Nephron progenitor cell (in vitro differentiated cells): ENCODE results near the gene ALK.

ENCODE experiments used
- DNase-seq: peaks from one replicate; pipeline ENCODE4 v3.0.0; 2021
- H3K27ac Mint-ChIP-seq: 2 replicates; pipeline ENCODE4 v1.8.0; 2021; ENCODE audit warnings: mild to moderate bottlenecking, moderate library complexity, mixed read lengths
- H3K27me3 Mint-ChIP-seq: 2 replicates; pipeline ENCODE4 v1.8.0; 2021; ENCODE audit warnings: mild to moderate bottlenecking, low read depth, mixed read lengths; ENCODE audit not compliant: poor library complexity
- H3K36me3 Mint-ChIP-seq: 2 replicates; pipeline ENCODE4 v1.8.0; 2021; ENCODE audit warnings: low read depth, mixed read lengths
- H3K4me1 Mint-ChIP-seq: 2 replicates; pipeline ENCODE4 v1.8.0; 2021; ENCODE audit warnings: mixed read lengths
- H3K4me3 Mint-ChIP-seq: 2 replicates; pipeline ENCODE4 v1.8.0; 2021; ENCODE audit warnings: mild to moderate bottlenecking, moderate library complexity, mixed read lengths
- H3K9me3 Mint-ChIP-seq: 2 replicates; pipeline ENCODE4 v1.8.0; 2021; ENCODE audit warnings: mild to moderate bottlenecking, moderate library complexity, mixed read lengths
- TF ChIP-seq, protein P1 (sequence below): fragments of 200-600 bp; sonication (generic); IDR thresholded peaks from 2 replicates; pipeline ENCODE4 v1.5.0; 2021; ENCODE audit warnings: antibody characterized with exemption

ALK gene

DNA sequence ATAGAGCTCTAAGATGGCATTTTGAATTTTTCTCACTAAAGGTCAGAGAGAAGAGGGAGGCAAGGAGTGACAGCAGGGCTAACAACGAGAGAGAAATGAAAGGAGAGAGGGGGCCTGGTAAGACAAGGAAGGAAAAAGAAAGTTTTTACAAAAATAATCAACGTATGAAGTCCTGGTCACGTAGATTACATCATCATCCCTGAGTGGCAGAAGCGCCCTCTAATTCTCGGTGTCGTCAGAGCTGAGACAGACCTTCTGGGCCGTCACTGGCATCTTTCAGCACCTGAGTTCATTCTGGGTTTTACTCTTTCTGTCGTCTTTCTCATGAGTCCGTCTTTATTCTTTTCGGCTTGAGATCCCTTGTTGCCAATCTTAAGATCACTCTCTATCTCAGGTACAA lies 329.8 kb downstream of the ALK start:
- Mint-ChIP-seq H3K9me3 (no peaks in the 10 kb centered on the region), H3K27ac (no peak overlapping the region), H3K27me3 (peaks cover 3% of the 10 kb centered on the region), H3K36me3 (no peaks in the 10 kb centered on the region), H3K4me3 (no peak overlapping the region), H3K4me1 (peaks cover 13% of the 10 kb centered on the region)
- no peak for DNase-seq
- TF ChIP-seq, protein P1, sequence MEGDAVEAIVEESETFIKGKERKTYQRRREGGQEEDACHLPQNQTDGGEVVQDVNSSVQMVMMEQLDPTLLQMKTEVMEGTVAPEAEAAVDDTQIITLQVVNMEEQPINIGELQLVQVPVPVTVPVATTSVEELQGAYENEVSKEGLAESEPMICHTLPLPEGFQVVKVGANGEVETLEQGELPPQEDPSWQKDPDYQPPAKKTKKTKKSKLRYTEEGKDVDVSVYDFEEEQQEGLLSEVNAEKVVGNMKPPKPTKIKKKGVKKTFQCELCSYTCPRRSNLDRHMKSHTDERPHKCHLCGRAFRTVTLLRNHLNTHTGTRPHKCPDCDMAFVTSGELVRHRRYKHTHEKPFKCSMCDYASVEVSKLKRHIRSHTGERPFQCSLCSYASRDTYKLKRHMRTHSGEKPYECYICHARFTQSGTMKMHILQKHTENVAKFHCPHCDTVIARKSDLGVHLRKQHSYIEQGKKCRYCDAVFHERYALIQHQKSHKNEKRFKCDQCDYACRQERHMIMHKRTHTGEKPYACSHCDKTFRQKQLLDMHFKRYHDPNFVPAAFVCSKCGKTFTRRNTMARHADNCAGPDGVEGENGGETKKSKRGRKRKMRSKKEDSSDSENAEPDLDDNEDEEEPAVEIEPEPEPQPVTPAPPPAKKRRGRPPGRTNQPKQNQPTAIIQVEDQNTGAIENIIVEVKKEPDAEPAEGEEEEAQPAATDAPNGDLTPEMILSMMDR, result no peak

DNA sequence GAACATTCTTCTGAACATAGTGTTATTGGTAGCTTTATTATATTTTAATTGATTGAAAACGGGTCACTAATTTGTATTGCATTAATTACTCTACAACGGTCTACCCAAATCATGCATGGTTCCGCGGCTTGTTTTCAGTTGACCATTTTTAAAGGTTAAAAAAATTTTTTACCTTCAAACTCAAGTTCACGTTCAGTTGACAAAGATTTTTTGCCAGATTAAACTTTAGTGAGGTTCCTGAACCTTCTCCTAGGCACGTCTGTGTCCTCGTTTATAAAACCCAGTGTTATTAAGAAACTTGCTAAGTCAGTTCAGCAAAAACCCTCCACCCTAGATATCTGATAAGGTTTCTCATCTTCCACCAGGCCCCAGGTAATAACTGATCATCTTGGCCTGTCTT lies 331.2 kb downstream of the ALK start:
- TF ChIP-seq, protein P1, result no peak
- no peak overlapping the region for H3K27ac Mint-ChIP-seq
- peaks cover 3% of the 10 kb centered on the region for H3K27me3 Mint-ChIP-seq

DNA sequence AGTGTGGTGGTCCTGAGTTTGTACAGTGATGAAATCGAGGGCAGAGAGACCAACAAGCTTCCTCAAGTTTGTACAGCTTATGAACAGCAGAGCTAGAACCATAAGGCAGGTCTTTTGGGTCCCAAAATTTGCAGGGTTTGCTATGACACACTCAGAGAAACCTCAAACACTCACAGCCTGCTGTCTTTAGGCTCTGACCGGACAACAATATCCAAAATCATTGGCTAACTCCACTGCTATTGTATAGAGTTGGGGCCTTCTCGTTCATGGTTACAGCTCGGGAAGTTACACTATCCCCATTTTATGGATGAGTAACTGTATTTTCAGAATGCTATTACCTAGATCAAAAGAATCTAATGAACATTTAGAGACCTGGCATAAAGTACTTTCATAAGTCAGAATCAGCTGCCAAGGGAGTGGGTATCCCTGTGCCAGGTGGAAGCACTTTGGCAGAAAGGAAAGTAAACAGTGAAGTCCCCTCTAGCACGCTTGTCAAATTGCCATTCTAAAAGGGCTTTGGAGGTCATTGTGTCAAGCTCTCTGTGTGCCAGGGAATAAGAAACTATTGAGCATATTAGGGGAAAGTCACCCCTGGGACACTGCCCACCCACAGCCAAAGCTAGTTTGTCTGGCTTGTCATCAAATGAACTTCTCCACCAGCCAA lies 331.8 kb downstream of the ALK start:
- H3K36me3 Mint-ChIP-seq, result no peaks in the 10 kb centered on the region
- DNase-seq, result no peak
- no peaks in the 10 kb centered on the region for H3K9me3 Mint-ChIP-seq
- TF ChIP-seq, protein P1, result no peak
- H3K27me3 Mint-ChIP-seq, result peaks cover 4% of the 10 kb centered on the region
- no peak overlapping the region for H3K4me3 Mint-ChIP-seq
- no peak overlapping the region for H3K27ac Mint-ChIP-seq
- no peaks in the 10 kb centered on the region for H3K4me1 Mint-ChIP-seq

More for the DNA sequence above, 331.2 kb downstream of the ALK start:
- Mint-ChIP-seq H3K36me3 (no peaks in the 10 kb centered on the region), H3K4me1 (no peaks in the 10 kb centered on the region), H3K9me3 (no peaks in the 10 kb centered on the region), H3K4me3 (no peak overlapping the region)
- DNase-seq, result no peak

DNA sequence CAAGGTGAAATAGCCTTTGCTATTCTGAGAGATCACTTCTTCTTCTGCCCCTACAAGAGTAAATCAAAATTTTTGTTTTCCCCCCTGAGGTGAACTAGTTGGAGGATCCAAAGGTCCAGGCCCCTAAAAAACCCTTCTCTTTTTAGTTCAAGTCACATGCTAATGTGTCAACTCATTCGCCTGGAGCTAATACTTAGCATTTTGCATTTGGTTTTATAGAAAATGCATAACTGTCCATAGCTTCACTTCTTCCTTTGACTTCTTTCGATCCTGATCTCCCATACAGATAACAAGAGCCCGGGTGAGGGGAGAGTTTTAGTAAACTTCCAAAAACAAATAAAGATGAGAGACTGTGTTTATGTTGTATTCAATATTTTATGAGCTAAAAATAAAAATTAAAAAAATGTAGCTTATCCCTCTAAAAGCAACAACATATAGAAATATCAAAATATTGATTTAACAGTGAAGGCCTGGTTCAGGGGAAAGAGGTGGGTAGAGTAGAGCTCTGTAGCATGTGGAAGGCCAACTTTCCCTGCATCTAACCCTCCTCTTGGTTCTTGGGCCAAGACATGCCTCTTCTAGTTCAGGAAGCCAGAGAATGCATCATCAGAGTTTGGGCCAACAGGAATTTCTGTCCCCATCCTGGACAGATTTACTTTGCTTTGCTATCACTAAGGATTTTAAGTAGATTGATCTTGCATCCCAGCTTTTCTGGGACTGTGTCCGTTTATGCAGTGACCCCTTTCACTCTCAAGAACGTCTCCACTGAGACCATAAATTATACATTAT lies 333.8 kb downstream of the ALK start:
- no peak for DNase-seq
- Mint-ChIP-seq H3K4me3 (no peak overlapping the region), H3K27ac (no peak overlapping the region), H3K9me3 (no peaks in the 10 kb centered on the region), H3K36me3 (no peaks in the 10 kb centered on the region), H3K4me1 (no peaks in the 10 kb centered on the region), H3K27me3 (peaks cover 11% of the 10 kb centered on the region)
- TF ChIP-seq, protein P1, result no peak

DNA sequence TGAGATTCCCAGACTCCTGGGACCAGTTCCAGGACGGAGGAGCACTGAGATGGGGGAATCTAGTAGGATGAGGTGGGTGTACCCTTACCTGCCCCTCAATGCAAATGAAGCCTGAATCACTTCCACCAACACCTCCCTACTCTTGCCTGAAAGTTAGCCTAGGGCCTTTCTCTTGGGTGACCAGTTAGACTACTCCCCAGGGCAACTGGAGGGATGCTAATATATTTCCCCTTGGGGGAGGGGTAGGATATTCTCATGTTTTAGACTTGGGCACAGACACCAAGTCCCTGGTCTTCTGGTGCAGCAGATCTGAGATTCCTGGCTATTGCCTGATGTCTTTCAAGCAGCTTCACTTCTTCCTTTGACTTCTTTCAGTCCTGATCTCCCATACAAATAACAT lies 334.5 kb downstream of the ALK start:
- H3K36me3 Mint-ChIP-seq, result no peaks in the 10 kb centered on the region
- no peaks in the 10 kb centered on the region for H3K9me3 Mint-ChIP-seq
- TF ChIP-seq, protein P1, result no peak
- H3K27me3 Mint-ChIP-seq, result peaks cover 8% of the 10 kb centered on the region
- H3K27ac Mint-ChIP-seq, result no peak overlapping the region
- H3K4me1 Mint-ChIP-seq, result no peaks in the 10 kb centered on the region
- no peak overlapping the region for H3K4me3 Mint-ChIP-seq
- no peak for DNase-seq
